HG03159 (cell line): ENCODE data around the gene SAMSN1.
A peak's percentile ranks its signal among the peaks of the same experiment; 100 is the strongest.

Experiments used
- ATAC-seq: cut with Tn5 transposase; IDR thresholded peaks from one replicate; pipeline ENCODE4 v1.9.1; 2021; ENCODE audit warnings: mild to moderate bottlenecking, moderate library complexity; ENCODE audit not compliant: unreplicated experiment

Gene SAMSN1

DNA sequence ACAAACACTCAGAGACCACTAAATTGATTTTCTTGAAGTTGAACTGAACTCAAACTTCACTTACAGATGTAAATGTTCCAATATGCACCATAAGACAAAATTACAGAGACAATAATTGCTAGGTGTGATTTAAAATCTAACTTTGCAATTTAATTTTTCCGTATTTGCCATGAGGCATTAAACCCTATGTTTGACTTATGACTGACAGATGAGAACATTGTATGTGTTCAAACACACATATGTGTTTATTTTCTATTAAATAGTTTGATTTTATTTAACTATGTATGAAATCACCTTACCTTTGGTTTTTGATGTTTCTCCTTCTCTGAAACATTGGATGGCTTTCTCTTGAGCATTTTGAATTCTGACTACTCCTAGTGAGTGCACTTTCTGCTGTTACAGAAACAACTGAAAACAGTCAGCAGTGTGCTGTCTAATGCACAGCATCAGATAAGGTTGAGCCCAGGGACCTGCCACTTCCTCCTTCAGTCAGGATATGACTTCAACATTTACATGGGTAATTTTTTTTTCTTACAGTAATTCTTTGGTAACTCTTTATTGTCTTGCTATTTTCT, at the start of gene SAMSN1:
SAMSN1 (minus strand) TSS at position 410 of the 575 bp plus-strand sequence; CDS start at position 356, 54 bp downstream.
- ATAC-seq, result peak; percentile 95

DNA sequence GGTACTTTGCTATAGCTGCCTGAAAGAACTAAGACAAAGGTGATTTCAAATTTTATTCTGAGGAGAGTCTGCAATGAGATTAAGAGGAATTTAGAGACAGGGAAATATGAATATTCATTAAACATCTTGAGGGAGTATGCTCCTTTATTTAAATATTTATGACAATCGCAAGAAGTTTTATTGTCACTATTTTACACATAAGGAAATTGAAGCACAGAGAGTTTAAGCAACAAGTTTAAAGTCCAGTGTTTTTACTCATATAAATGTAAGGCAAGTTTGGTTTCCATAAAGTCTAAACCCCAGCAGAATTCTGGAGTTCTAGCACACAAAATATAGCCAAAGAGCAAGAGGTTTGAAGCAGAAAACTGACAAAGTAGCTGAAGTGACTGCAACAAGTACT, 49.3 kb upstream of the SAMSN1 start:
- ATAC-seq, result no peak

- ATAC-seq, result no peak
Observed at GRCh38 chr21:14594967-14595366, 48.9 kb upstream of the SAMSN1 start.

- no peak for ATAC-seq
Observed at GRCh38 chr21:14593230-14593629, 47.1 kb upstream of the SAMSN1 start.

DNA sequence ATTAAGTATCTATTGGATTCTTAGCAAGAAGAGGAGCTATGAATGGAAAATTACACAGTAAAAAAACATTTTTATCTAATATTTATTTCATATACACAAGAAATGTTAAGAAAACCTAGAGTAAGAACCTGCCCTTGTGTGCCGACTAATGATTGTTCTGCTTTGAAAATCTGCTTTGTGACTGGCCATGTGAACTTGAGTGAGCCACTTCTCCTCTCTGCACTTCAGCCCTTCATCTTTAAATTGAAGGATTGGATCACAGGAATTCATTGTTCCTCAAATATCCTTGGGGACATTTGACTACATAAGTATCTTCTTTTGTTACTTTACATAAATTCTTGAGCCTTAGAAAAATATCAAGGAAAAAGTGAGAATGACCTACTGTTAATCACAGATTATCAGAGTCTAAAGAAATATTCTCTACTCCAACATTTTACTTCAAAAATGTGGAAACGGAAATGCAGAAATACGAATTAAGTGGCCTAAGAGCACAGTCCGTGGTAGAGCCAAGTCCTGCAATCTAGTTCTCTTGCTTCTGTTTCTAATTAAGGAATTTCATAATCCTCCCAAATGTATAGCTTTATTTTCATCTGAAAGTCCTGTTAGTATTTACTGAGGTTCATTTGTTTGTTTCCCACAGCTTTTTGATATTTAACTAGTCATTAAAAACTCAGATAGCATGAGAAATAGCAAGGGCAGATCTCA, 46.3 kb upstream of the SAMSN1 start:
- ATAC-seq, result no peak

DNA sequence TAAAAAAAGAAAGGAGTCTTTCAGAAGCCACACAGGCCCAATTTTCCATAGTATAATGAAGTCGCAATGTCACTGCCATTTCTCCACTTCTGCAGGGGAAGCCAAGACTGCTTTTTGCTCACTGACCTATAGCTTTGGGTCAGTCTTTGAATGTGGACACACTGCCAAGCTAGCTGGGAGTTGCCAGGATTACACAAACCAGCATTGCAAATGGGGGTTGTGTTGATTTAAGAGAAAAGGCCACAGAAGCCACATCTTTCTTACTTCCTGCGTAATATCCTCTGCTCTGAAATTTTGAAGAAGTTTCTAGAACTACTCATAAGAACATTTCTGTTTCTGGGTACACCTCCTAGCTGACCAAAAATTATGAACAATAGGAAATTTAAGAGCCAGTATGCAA, 45.8 kb upstream of the SAMSN1 start:
- ATAC-seq, result peak; percentile 40

DNA sequence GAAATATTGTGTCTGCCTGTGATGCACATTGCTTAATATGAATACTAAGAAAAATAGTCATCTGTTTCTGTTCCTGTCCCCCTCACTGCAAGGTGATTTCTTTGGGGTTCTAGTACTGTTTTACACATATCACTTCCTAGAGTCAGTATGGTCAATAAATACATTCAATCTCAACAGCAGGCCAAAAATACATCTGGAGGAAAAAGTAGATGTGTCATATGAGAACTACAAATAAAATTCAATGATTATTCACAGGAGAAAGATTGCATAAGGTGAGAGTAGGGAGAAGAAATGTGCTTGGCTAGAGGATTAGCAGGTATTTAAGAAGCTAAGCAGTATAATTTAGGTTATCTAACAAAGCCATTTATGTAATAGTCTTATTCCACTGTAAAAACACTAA, 45.3 kb upstream of the SAMSN1 start:
- ATAC-seq, result no peak

GRCh38 chr21:14589855-14590563, 43.9 kb upstream of the SAMSN1 start:
- peak; percentile 87 for ATAC-seq

DNA sequence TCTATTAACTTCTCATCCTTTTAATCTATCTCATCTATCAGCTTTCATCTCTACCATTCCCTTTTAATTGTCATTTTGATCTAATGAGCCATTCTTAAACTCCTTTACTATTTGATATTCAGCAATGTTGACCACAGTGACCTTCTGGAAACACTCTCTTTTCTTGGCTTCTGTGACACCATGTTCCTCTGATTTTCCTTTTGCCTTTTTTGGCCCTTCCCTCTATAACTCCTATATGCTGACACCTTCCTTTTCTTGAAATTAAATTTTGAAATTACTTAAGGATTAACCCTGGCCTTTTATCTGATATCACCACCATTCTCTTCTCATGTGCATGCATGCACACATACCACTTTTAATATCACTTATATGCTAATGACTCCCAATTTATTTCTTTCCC, 41.2 kb upstream of the SAMSN1 start:
- no peak for ATAC-seq

- no peak for ATAC-seq
Observed at GRCh38 chr21:14585122-14585521, 39.0 kb upstream of the SAMSN1 start.

DNA sequence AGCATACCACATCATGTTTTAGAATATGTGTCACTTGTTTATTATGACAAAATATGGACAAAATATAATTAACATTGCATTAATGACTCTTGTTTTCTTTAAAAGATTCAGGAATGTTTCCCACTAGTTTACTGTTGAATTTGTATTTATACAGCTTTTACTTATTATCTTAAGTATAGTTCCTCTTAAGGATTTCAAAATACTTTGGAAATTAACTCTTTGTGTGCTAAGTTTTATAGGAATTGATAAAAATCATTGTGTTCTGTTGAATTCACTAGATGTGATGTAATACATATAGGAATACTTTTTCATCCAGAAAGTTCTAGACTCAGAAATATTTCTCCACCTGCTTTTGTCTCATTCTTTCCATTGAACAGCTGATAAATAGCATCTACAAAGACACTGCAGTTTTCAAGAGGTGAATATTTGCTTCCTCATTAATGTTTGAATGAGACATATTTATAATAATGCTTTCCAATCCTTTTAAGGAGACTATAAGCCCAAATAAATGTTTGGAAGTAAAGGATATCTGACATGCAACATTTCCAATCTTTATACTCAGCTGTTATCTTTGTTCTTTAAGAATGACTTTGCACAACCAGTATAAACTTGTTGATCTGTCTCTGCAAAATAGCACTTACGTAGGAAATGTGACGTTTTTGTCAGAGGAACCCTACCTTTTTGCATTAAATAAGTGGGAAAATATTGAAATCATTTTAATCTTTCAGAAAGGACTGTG, 38.4 kb upstream of the SAMSN1 start:
- ATAC-seq, result no peak

DNA sequence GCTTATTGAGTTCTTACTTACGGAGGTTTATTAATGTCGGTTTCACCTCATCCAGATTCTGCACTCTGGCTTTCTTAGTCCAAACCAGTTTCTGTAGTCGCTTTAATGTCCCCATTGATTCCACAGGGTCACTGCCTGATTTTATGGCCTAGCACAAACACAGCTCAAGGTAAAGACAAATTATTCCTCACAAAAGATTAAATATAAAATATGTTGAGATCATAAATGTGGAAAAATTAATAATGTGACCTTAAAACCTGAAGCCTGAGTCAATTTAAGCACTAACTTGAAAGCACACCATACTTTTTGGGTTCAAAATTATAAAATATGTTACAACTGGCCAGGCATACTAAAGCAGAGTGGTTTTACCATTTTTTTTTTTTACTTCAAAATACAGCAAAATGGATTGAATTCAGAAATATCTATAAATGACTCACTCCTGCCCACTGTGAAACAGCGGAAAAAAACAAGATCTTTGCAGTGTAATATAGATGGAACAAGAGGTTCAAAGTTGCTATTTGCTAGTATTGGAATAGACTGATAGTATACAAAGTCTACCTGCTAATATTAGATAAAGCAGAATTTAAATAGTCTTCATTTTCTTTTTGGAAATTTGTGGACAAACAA, 37.6 kb upstream of the SAMSN1 start:
- ATAC-seq, result no peak

- ATAC-seq, result no peak
Observed at GRCh38 chr21:14582934-14583628, 37.0 kb upstream of the SAMSN1 start.

DNA sequence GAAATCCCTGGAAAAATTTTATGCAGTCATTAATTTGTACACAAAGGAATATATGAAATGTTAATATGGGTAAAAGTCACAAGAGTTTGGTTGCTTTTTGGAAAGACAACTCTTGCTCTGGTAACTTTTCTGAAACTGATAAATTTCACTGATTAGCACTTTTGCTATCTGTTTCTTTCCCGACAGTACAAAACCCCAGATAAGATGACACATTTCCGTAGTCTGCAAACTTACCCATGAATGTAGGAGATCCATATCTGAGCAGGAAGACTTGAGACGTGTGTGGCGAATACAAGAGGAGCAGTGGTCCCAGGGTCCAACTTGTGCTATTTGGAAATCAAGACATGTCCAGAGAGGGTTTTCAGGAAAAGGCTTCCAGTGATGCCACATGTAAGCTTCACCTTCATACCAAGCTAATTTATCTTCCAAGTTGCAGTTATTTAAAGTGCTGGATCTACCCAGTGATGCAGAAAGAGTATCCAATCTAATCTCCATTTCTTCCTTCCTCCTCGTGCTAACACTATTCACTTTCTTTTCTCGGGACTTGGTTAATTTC, 35.9 kb upstream of the SAMSN1 start:
- ATAC-seq, result no peak

- no peak for ATAC-seq
Observed at GRCh38 chr21:14573244-14573643, 27.1 kb upstream of the SAMSN1 start.

DNA sequence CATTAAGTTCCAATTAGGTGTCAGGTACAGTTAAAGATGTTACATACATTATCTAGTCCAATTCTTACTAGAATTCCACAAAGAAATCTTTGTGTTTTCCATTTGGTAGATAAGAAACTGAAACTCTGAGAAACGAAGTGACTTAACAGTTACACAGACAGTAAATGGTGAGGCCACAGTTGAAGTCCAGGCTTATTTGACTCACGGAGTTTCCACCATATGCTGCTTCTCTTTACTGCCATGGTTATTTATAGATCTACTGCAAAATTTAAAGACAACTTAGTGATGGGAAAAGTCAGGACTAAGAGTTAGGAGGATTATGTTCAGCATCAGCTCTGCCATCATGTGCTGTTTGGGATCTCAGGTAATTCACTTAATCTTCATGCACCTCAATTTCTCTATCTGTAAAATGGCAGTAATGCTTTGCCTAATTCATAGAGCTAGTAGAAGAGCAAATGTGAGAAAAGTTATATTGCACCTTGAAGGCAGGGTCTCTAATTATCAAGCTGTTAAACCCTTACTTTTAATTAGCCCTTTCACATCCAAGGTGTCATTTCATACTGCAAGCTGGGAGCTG, 26.2 kb upstream of the SAMSN1 start:
- ATAC-seq, result no peak

DNA sequence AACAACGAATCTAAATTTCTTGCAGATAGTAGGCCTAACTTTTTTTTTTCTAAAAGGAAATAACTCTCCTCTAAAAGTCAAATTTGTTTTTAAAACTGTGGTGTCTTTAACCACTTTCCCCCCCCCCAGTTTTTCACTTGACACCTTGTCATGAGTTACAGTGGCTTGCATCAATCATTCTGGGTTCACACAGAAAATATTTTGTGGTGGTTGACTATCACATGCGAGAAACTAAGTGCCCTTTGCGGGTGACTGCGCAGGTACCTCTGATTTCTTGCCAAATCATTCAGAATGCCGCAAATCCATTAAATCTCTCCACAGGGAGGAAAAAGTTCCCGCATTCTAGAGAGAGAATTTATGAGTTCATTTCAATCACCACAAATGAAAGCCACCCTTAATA, 23.8 kb upstream of the SAMSN1 start:
- no peak for ATAC-seq

DNA sequence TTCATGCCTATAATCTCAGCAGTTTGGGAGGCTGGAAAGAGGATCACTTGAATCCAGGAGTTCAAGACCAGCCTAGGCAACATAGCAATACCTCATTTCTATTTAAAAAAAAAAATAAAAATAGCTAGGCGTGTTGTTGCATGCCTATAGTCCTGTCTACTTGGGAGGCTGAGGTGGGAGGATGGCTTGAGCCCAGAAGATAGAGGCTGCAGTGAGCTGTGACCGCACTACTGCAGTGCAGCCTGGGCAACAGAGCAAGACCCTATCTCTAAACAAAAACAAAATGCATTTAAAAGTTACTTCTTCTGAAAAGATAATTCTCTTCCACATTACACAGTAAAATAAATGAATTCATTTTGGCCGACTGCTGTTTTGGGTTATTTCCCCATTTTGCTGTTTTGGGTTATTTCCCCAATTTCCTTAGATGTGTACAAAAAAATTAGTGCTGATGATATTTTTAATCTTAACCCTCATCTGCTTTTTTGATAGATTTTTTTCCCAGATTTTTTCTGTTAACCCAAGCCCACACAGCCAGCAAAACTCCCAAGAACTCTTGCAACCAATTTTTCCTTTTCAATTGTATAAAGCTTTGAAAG, 23.0 kb upstream of the SAMSN1 start:
- no peak for ATAC-seq
